Large intestine (tissue), 3 donors: ENCODE results near the gene TMEM248. TPM values are rescaled to one million over a fixed set of nuclear protein-coding genes. Genes with fewer than 3 reads are reported as not detected.
"Not testable (repeated sequence)": the region's sequence is repeated elsewhere in the genome, so short reads cannot be mapped to it uniquely, and the experiment has no call there.

Experiments
- DNase-seq, 2 donors: peaks; one replicate each; pipeline versions ENCODE4 v3.0.0 to v3.0.0-alpha.2; 2013
- H3K27ac ChIP-seq: one replicate; pipeline ENCODE4 v1.5.1; 2013; ENCODE audit warnings: low read length
- H3K27me3 ChIP-seq: 2 replicates; pipeline ENCODE4 v1.6.1; 2013; ENCODE audit warnings: low read length; ENCODE audit not compliant: control insufficient read depth, insufficient read depth
- H3K36me3 ChIP-seq: 2 replicates; pipeline ENCODE4 v1.6.1; 2013; ENCODE audit warnings: low read length; ENCODE audit not compliant: control insufficient read depth, insufficient read depth
- H3K4me1 ChIP-seq: one replicate; pipeline ENCODE4 v1.6.1; 2013; ENCODE audit warnings: low read length; ENCODE audit not compliant: control insufficient read depth, insufficient read depth
- H3K4me3 ChIP-seq: one replicate; pipeline ENCODE4 v1.5.1; 2013; ENCODE audit warnings: low read length
- H3K9me3 ChIP-seq: one replicate; pipeline ENCODE4 v1.6.1; 2013; ENCODE audit warnings: mild to moderate bottlenecking, low read depth, low read length, moderate library complexity; ENCODE audit not compliant: control insufficient read depth
- WGBS: methylation state at CpG from one replicate; pipeline ENCODE4 v1.1.5; 2013; ENCODE audit warnings: low lambda C conversion rate; ENCODE audit not compliant: insufficient coverage; 5-methylcytosine and 5-hydroxymethylcytosine counted together
- polyA plus RNA-seq: library from polyadenylated mRNA; unstranded; fragments of 120-200 nt; gene quantifications from one replicate; pipeline ENCODE4 v1.2.1, GENCODE V29; 2013

TMEM248 gene
- polyA plus RNA-seq, 1 donor, result 64.9 TPM

DNA sequence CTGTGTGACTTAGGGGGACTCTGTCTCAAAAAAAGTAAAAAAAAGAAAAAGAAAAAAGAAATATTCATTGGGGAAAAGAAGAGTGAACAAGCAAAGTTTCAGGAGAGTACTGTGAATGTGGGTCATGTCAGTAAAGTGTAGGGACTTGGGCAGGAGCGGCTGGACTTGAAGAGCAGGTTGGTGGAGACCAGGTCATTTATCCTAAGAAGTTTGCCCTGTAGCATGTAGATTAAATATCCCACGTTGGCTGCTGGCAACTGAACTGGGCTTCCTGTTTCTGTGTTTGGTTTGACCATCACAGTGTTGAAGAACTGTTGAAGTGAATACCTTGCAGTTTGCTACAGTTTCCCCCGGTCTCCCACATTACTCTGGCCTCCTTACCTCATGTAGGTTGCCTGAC lies 32.8 kb upstream of the TMEM248 start:
- no CpG with 5 or more reads among the region's 3 CpGs for WGBS
- not testable (repeated sequence) for H3K4me1 ChIP-seq, H3K9me3 ChIP-seq, H3K27ac ChIP-seq, H3K27me3 ChIP-seq, H3K4me3 ChIP-seq, DNase-seq
- peaks cover 11% of the 10 kb centered on the region for H3K36me3 ChIP-seq

DNA sequence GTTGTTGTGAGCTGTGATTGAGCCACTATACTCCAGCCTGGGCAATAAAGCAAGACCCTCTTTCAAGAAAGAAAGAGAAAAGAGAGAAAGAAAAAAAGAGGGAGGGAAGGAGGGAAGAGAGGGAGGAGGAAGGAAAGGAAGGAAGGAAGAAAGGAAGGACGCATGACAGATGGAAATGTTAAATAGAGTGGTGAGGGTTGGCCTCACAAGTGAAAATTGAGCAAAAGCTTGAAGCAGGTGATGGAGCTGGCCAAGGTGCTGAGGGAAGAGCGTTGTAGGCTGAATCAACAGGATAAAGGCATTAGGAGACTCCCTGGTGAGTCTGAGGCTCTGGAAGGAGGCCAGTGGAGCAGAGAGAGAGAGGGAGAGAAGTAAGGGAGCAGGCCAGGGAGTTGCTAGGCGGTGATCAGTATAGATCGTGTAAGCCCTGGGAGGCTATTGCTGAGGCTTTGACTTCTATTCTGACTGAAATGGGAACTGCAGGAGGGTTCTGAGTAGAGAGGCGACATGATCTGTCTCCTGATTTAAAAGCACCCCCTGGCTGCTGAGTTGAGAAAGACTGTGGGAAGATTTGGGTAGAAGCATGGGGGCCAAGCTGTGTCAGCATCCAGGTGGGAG lies 26.5 kb upstream of the TMEM248 start:
- 100% methylated on average over 1 of the region's 5 CpGs for WGBS
- Histone ChIP-seq H3K9me3 (no peaks in the 10 kb centered on the region), H3K36me3 (peaks cover 3% of the 10 kb centered on the region), H3K27ac (no peak overlapping the region), H3K4me3 (no peak overlapping the region), H3K4me1 (no peaks in the 10 kb centered on the region), H3K27me3 (no peaks in the 10 kb centered on the region)
- DNase-seq, result no peak

DNA sequence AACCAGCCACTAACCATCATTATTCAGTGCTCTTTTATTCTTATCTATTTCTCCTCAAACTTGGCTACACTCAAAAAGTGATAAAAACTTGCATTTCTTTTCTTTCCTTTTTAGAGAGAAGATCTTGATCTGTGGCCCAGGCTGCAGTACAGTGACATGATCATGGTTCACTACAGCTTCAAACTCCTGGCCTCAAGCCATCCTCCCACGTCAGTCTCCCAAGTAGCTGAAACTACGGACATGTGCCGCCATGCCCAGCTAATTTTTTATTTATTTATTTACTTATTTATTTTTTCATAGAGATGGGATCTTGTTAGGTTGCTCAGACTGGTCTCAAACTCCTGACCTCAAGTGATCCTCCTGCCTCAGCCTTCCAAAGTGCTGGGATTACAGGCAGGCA lies 24.6 kb upstream of the TMEM248 start:
- Histone ChIP-seq H3K4me1 (no peaks in the 10 kb centered on the region), H3K27me3 (no peaks in the 10 kb centered on the region), H3K36me3 (peaks cover 6% of the 10 kb centered on the region), H3K27ac (no peak overlapping the region), H3K9me3 (no peaks in the 10 kb centered on the region), H3K4me3 (no peak overlapping the region)
- DNase-seq, result no peak
- WGBS, result no CpG with 5 or more reads among the region's 3 CpGs

DNA sequence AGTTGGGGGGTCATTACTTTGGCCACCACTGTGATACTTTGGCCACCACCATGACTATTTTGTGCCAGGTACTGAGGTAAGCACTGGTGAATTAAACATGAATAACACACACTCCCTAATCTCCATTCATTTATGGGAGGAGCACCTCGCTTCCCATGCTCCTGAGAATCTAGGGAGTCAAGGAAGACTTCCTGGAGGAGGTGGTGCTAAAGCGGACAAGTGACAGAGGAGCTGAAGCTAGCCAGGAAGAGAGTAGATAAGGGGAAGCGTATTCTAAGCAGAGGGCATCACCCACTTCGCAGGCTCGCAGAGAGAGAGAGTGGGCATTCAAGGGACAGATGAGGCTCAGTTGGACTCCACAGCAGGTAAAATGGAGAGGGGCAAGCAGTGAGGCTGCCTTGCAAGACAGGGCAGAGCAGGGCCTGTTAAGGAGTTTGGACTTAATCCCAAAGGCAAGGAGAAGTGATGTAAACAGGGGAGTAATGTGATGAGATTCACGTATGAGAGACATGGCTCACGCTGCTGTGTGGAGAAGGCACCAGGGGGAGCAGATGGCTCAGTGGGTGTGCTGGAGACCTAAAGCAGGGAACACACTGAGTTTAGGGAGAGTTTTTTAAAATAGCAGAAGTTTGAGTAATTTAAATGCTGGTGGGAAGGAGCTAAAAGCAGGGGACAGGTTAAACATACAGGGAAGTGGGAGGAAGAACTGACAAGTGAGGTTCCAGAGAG lies 21.3 kb upstream of the TMEM248 start:
- 70% methylated on average over 2 of the region's 7 CpGs for WGBS
- Histone ChIP-seq H3K36me3 (peaks cover 13% of the 10 kb centered on the region), H3K27ac (no peak overlapping the region), H3K27me3 (no peaks in the 10 kb centered on the region), H3K9me3 (no peaks in the 10 kb centered on the region), H3K4me3 (no peak overlapping the region), H3K4me1 (no peaks in the 10 kb centered on the region)
- no peak for DNase-seq

DNA sequence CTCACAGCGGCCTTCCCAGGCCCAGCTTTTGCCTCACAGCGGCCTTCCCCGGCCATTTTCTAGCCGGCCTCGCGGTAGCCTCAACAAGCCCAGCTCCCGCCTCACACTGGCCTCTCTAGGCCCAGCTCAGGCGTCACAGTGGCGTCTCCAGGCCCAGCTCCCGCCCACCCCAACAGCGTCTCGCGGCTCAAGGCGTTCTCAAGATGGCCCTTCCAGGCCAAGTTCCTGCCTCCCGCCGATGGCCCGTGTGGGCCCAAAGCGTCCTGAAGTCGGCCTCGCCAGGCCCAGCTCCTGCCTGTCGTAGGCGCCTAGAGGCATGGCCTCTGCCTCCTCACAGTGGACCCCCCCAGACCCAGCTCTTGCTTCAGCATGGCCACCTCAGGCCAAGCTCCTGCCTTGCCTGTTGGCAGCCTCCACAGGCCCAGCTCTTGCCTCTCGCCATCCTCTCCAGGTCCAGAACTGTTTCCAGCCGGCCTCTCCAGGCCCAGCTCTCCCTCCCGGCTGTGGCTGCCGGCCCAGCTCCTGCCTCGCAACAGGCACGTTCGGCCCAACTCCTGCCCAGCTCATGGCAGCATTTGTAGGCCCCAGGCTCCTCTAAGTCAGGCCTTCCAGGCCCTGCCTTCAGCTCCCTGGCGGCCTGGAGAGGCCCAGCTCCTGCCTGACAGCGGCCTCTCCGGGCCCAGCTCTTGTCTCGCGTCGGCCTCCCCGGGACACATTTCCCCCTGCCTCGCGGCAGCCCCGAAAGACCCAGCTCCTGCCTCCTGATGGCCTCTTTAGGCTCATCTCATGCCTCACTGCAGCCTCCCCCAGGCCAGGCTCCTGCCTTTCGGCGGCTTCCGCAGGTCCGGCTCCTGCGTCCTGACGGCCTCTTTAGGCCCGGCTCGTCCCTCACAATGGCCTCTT lies 18.8 kb upstream of the TMEM248 start:
- no peak overlapping the region for H3K4me3 ChIP-seq
- no peak overlapping the region for H3K27ac ChIP-seq
- WGBS, result no CpG with 5 or more reads among the region's 47 CpGs
- no peaks in the 10 kb centered on the region for H3K4me1 ChIP-seq
- H3K27me3 ChIP-seq, result no peaks in the 10 kb centered on the region
- H3K36me3 ChIP-seq, result peaks cover 13% of the 10 kb centered on the region
- no peak for DNase-seq
- no peaks in the 10 kb centered on the region for H3K9me3 ChIP-seq

DNA sequence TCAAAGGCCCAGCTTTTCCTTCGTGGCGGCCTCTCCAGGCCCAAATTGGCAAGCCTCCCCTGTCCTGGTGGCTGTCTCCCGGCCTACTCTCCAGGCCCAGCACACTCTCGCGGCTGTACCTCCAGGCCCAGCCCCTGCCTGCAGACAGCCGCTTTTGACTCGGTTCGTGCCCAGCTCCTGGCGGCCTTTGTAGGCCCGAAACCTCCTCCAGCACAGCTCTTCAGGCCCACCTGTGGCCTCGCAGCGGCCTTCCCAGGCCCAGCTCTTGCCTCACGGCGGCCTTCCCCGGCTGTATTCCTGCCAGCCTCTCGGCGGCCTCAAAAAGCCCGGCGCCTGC lies 18.2 kb upstream of the TMEM248 start:
- Histone ChIP-seq H3K4me3 (no peak overlapping the region), H3K36me3 (peaks cover 13% of the 10 kb centered on the region), H3K27ac (no peak overlapping the region), H3K9me3 (no peaks in the 10 kb centered on the region), H3K4me1 (no peaks in the 10 kb centered on the region), H3K27me3 (no peaks in the 10 kb centered on the region)
- no CpG with 5 or more reads among the region's 19 CpGs for WGBS
- DNase-seq, result no peak

DNA sequence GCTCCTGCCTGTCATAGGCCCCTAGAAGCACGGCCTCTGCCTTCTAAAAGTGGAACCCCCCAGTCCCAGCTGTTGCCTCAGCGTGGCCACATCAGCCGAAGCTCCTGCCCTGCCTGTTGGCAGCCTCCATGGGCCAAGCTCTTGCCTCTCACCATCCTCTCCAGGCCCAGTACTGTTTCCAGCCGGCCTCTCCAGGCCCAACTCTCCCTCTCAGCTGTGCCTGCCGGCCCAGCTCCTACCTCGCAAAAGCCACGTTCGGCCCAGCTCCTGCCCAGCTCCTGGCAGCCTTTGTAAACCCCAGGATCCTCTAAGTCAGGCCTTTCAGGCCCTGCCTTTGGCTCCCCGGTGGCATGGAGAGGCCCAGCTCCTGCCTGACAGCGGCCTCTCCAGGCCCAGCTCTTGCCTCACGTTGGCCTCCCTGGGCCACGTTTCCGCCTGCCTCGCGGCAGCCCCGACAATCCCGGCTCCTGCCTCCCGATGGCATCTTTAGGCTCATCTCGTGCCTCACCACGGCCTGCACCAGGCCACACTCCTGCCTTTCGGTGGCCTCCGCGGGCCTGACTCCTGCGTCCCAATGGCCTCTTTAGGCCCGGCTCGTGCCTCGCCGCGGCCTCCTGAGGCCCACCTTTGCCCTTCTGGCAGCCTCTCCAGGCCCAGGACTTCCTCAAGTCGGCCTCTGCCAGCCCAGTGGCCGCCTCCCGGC lies 17.5 kb upstream of the TMEM248 start:
- Histone ChIP-seq H3K27ac (no peak overlapping the region), H3K9me3 (no peaks in the 10 kb centered on the region), H3K27me3 (no peaks in the 10 kb centered on the region), H3K4me3 (no peak overlapping the region), H3K4me1 (no peaks in the 10 kb centered on the region), H3K36me3 (peaks cover 13% of the 10 kb centered on the region)
- DNase-seq, result no peak
- WGBS, result no CpG with 5 or more reads among the region's 32 CpGs

DNA sequence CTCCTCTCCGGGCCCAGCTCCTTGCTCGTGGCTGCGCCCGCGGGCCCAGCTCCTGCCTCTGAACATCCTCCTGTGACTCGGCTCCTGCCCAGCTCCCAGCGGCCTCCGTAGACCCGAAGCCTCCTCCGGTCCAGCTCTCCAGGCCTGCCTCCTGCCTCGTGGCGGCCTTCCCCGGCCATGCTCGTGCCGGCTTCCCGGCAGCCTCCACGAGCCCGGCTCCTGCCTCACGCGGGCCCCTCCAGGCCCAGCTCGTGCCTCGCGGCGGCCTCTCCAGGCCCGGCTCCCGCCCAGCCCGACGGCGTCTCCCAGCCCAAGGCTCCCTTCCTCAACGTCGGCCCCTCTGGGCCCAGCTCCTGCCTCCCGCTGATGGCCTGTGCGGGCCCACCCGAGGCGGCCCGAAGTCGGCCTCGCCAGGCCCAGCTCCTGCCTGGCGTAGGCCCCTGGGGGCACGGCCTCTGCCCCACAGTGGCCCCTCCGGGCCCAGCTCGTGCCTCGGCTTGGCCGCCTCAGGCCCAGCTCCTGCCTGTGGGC lies 16.9 kb upstream of the TMEM248 start:
- H3K27me3 ChIP-seq, result no peaks in the 10 kb centered on the region
- no peak overlapping the region for H3K4me3 ChIP-seq
- no peaks in the 10 kb centered on the region for H3K9me3 ChIP-seq
- 100% methylated on average over 1 of the region's 44 CpGs for WGBS
- DNase-seq, result no peak
- H3K4me1 ChIP-seq, result no peaks in the 10 kb centered on the region
- H3K36me3 ChIP-seq, result peaks cover 11% of the 10 kb centered on the region
- no peak overlapping the region for H3K27ac ChIP-seq

DNA sequence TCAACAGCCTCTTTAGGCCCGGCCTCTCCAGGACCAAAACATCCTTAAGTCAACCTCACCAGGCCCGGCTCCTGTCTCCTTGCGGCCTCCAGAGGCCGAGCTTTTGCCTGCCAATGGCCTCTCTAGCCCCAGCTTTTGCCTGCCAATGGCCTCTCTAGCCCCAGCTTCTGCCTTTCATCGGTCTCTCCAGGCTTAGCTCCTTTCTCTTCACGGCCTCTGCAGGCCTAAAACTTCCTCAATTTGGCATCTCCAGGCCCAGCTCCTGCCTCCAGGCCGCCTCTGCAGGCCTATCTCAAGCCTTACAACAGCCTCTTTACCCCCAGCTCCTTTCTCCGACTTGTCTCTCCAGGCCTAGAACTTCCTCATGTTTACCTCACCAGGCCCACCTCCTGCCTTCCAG lies 15.7 kb upstream of the TMEM248 start:
- Histone ChIP-seq H3K9me3 (no peaks in the 10 kb centered on the region), H3K27me3 (no peaks in the 10 kb centered on the region), H3K36me3 (peaks cover 11% of the 10 kb centered on the region), H3K4me3 (no peak overlapping the region), H3K27ac (no peak overlapping the region), H3K4me1 (no peaks in the 10 kb centered on the region)
- WGBS, result 100% methylated on average over 1 of the region's 8 CpGs
- DNase-seq, result no peak

DNA sequence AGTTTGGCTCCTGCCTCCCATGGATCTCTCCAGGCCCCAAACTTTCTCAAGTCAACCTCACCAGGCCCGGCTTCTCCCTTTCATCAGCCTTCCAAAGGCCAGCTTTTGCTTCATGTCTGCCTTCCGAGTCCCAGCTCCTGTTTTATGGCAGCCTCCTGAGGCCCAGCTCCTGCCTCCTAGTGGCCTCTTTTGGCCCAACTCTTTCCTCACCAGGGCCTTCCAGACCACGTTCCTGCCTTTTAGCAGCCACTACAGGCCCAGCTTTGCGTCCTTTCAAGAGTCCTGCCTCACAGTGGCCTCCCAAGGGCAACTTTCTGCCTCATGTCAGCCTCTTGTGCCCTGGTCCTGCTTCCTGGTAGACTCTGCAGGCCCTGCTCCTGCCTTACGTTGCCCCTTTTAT lies 15.3 kb upstream of the TMEM248 start:
- no peaks in the 10 kb centered on the region for H3K27me3 ChIP-seq
- no peak overlapping the region for H3K4me3 ChIP-seq
- H3K27ac ChIP-seq, result no peak overlapping the region

More for the DNA sequence above, 15.3 kb upstream of the TMEM248 start:
- H3K4me1 ChIP-seq, result no peaks in the 10 kb centered on the region
- 89% methylated on average over 1 of the region's 5 CpGs for WGBS
- no peak for DNase-seq
- peaks cover 11% of the 10 kb centered on the region for H3K36me3 ChIP-seq
- H3K9me3 ChIP-seq, result no peaks in the 10 kb centered on the region
